HG03103 (cell line): ENCODE results near the gene ARHGAP15.

ENCODE experiments used
- ATAC-seq: cut with Tn5 transposase; IDR thresholded peaks from one replicate; pipeline ENCODE4 v1.9.1; 2021; ENCODE audit warnings: low read depth; ENCODE audit not compliant: unreplicated experiment

The ARHGAP15 gene

GRCh38 chr2:143779021-143779420 lies 649.8 kb downstream of the ARHGAP15 start:
- no peak for ATAC-seq

DNA sequence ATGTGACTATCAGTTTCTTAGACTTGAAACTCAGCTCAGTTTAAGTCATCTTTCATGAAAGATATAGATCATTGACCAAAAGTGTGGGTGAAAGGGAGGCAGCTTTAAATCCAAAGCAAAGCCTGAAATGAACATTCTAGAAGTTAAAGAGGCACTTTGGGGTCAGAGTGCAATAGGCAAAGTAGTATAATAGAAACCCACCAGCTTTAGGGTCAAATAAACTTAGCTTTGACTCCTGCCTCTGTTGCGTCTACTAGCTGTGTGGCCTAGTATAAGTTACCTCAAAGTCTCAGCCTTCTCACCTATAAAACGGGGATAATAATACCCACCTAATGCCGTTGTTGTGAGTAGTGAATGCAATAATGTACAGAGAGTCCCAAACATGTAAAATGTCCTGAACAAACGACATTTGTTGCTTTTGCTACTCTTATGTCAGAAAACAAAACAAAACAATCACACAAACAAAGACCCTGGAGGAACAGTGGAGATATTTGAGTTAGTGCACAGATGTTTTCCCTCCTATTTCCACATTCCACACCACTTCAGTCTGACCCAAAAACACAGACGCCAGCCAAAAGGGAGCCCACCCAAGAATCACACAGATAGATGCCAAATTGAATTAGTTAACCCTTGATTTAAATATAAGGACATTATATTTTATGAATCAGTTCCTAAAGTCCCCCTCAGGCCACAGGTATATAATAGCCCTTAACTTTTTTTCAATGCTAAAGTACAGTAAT lies 657.0 kb downstream of the ARHGAP15 start:
- ATAC-seq: no peak

DNA sequence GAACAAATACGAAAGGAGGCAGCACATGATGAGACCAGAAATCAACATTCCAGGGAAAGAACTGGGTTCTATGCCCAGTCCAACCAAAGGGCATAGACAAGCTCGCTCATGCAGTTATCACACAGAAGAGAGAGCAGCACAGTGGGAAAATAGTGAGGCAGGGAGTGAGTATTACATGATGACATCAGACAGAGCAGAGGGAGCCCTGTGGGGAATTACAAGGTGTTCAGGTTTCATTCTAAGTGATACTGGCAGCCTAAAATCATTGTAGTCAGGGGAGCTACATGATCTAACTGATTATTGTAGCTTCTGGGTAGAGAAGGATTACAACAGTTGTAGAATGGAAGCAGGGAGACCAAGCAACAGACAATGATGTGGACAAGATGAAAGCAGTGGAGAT lies 658.5 kb downstream of the ARHGAP15 start:
- no peak for ATAC-seq

- no peak for ATAC-seq
These were observed 663.4 kb downstream of the ARHGAP15 start for GRCh38 chr2:143792602-143793001.

DNA sequence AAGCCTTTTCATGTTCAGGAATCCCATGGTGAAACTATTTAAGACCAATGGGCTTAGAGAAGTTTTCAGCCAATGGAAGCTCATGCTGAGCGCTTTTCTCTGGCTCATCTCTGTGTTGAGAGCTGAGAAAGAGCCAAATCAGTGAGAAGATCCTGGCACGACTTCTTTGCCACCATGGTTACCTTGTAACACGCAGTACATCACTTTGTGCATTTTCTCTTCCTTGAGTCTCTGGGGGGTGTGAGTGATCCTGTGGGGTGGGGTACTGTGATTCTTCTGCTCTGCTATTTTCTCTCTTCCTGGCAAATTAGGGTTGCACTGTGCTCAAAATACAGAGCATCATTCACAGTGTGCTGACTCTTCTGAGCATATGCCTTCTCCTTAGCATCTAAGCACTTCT lies 664.2 kb downstream of the ARHGAP15 start:
- no peak for ATAC-seq

- no peak for ATAC-seq
These were observed 666.8 kb downstream of the ARHGAP15 start for GRCh38 chr2:143796051-143796450.

GRCh38 chr2:143801561-143801960 lies 672.3 kb downstream of the ARHGAP15 start:
- no peak for ATAC-seq

- no peak for ATAC-seq
These were observed 673.0 kb downstream of the ARHGAP15 start for GRCh38 chr2:143802242-143802641.

GRCh38 chr2:143802871-143803650 lies 673.8 kb downstream of the ARHGAP15 start:
- peak; percentile 87 for ATAC-seq

- no peak for ATAC-seq
These were observed 674.7 kb downstream of the ARHGAP15 start for GRCh38 chr2:143803936-143804335.

- ATAC-seq: no peak
These were observed 676.4 kb downstream of the ARHGAP15 start for GRCh38 chr2:143805666-143806065.

- ATAC-seq: no peak
These were observed 678.0 kb downstream of the ARHGAP15 start for GRCh38 chr2:143807192-143807591.

DNA sequence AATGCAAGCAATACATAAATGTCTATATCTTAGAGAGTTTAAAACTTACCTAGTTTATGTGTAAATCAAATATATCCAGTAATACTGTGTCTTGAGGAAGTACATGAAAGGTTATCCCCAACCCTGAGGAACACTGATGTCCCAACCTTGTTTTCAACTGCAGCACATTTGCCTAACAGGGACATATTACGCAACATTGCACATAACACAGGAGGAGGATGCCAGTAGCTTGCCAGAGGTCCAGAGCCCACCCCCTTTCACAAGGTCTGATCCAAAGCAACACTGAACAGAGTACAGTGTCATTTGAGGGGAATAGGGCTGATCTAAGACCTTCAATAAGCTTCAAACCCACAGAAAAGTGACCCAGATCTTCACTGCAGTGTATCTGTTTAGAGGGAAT lies 678.5 kb downstream of the ARHGAP15 start:
- ATAC-seq: no peak

GRCh38 chr2:143808166-143808565 lies 678.9 kb downstream of the ARHGAP15 start:
- no peak for ATAC-seq

DNA sequence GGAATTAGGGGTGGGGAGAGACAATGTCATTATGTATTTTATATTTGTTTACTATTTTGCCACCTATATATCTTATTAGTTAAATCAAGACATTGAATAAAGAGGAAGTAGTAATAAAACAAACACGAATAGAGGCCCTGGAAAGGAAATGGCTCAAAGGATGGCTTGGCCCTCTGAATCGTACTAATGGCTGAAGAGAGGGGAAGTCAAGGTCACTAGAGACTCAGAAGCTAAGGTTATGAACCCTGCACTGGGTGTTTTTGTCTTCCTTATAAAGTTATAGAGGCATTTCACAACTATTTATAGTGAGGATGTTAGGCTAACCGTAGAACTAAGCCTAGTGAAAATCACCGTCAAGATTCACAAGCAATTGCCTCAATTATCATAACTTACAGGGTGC lies 685.9 kb downstream of the ARHGAP15 start:
- ATAC-seq: no peak

- no peak for ATAC-seq
These were observed 687.7 kb downstream of the ARHGAP15 start for GRCh38 chr2:143816916-143817315.
